Fibroblast of lung (primary cell): Measurements from ENCODE around the gene NOS3. TPM values are rescaled to one million over a fixed set of nuclear protein-coding genes. Genes with fewer than 3 reads are reported as not detected.

ENCODE experiments used
- DNase-seq, 2 donors: peaks; one replicate each; pipeline versions ENCODE4 v3.0.0 to v3.0.0-alpha.2; 2010; ENCODE audit warnings: low read depth in 2 of 2
- H2AFZ ChIP-seq: 2 replicates; pipeline ENCODE4 v1.5.1; 2012; ENCODE audit warnings: low read length, control low read depth, inconsistent platforms
- H3K27ac ChIP-seq: 2 replicates; pipeline ENCODE4 v1.5.1; 2011; ENCODE audit warnings: low read length, control low read depth; ENCODE audit not compliant: insufficient read depth
- H3K27me3 ChIP-seq: 2 replicates; pipeline ENCODE4 v1.5.1; 2011; ENCODE audit warnings: mild to moderate bottlenecking, low read length; ENCODE audit not compliant: control insufficient read depth, insufficient read depth
- H3K36me3 ChIP-seq: 2 replicates; pipeline ENCODE4 v1.5.1; 2011; ENCODE audit warnings: low read length; ENCODE audit not compliant: control insufficient read depth, insufficient read depth
- H3K4me1 ChIP-seq: 2 replicates; pipeline ENCODE4 v1.5.1; 2011; ENCODE audit warnings: low read length; ENCODE audit not compliant: control insufficient read depth, insufficient read depth; ENCODE audit errors: extremely low read depth
- H3K4me2 ChIP-seq: 2 replicates; pipeline ENCODE4 v1.5.1; 2011; ENCODE audit warnings: low read length, control low read depth; ENCODE audit not compliant: insufficient read depth; ENCODE audit errors: extremely low read depth
- H3K4me3 ChIP-seq, 4 experiments: fragments of 200-600 bp in 1 of 4; sonication (generic) in 1 of 4; replicated peaks in 1 of 4; 2 replicates each; pipeline ENCODE4 v1.5.1; 2011 to 2016; ENCODE audit warnings: low read length in 4 of 4, low read depth in 3 of 4, mild to moderate bottlenecking in 3 of 4, control low read depth in 2 of 4, inconsistent platforms in 1 of 4, mixed read lengths in 1 of 4; ENCODE audit not compliant: insufficient read depth in 1 of 4; ENCODE audit errors: control extremely low read depth in 1 of 4
- H3K79me2 ChIP-seq: 2 replicates; pipeline ENCODE4 v1.5.1; 2012; ENCODE audit warnings: mild to moderate bottlenecking, low read length, inconsistent platforms; ENCODE audit not compliant: control insufficient read depth, insufficient read depth
- H3K9ac ChIP-seq: 2 replicates; pipeline ENCODE4 v1.5.1; 2011; ENCODE audit warnings: mild to moderate bottlenecking, low read length, control low read depth; ENCODE audit not compliant: insufficient read depth
- H3K9me3 ChIP-seq: 2 replicates; pipeline ENCODE4 v1.5.1; 2012; ENCODE audit warnings: low read depth, low read length; ENCODE audit not compliant: control insufficient read depth, insufficient read depth
- H4K20me1 ChIP-seq: 2 replicates; pipeline ENCODE4 v1.5.1; 2011; ENCODE audit warnings: low read length; ENCODE audit not compliant: control insufficient read depth, insufficient read depth; ENCODE audit errors: extremely low read depth
- CTCF ChIP-seq, 2 donors: IDR thresholded peaks in 1 of 2; conservative IDR thresholded peaks in 1 of 2; 1 replicate in 1 of 2; 2 replicates in 1 of 2; pipeline ENCODE4 v1.5.1; 2011 to 2012; ENCODE audit warnings: low read length in 2 of 2, control low read depth in 1 of 2, inconsistent platforms in 1 of 2, low read depth in 1 of 2, mild to moderate bottlenecking in 1 of 2
- EZH2 ChIP-seq: IDR thresholded peaks from 2 replicates; pipeline ENCODE4 v1.5.1; 2012; ENCODE audit warnings: low read length, control low read depth, mild to moderate bottlenecking; ENCODE audit errors: missing control alignments
- polyA plus RNA-seq, 2 donors: library from polyadenylated mRNA; depleted of rRNA in 1 of 2; stranded (reverse) in 1 of 2; unstranded in 1 of 2; fragments of >200 nt; gene quantifications; 2 replicates each; pipeline ENCODE4 v1.2.1, GENCODE V29; 2011 to 2012; ENCODE audit warnings: missing spikeins in 1 of 2
- total RNA-seq: library from RNA; depleted of rRNA; stranded (reverse); fragments of >200 nt; gene quantifications from 2 replicates; pipeline ENCODE4 v1.2.1, GENCODE V29; 2014

NOS3 gene
- total and polyA plus RNA-seq, 2 donors (not counting 1 experiment from before 2014, with no cell fraction given): 0.12 to 0.50 TPM

- H3K79me2 ChIP-seq: no peaks in the 10 kb centered on the region
- peaks cover 4% of the 10 kb centered on the region for H3K4me1 ChIP-seq
- H4K20me1 ChIP-seq: no peaks in the 10 kb centered on the region
- no peaks in the 10 kb centered on the region for H3K9me3 ChIP-seq
- TF ChIP-seq CTCF (conservative IDR thresholded peaks at IDR 0.05 in 1 of 2, IDR thresholded peaks at IDR 0.05 in 1 of 2; ENCODE audit: low read depth in 1 of 2, low read length in 2 of 2): no peak
- TF ChIP-seq EZH2: no peak
- DNase-seq: no peak
- H3K9ac ChIP-seq: no peak overlapping the region
- H3K36me3 ChIP-seq: no peaks in the 10 kb centered on the region
- H2AFZ ChIP-seq: no peak overlapping the region
- H3K27me3 ChIP-seq: peaks cover 35% of the 10 kb centered on the region
- no peak overlapping the region for H3K4me3 ChIP-seq
- H3K27ac ChIP-seq: no peak overlapping the region
- no peak overlapping the region for H3K4me2 ChIP-seq
These were observed 25.7 kb downstream of the NOS3 start for GRCh38 chr7:151016505-151016904.

GRCh38 chr7:151016942-151017341, 26.1 kb downstream of the NOS3 start:
- H3K4me1 ChIP-seq: peaks cover 4% of the 10 kb centered on the region
- H3K79me2 ChIP-seq: no peaks in the 10 kb centered on the region
- no peaks in the 10 kb centered on the region for H3K9me3 ChIP-seq
- no peaks in the 10 kb centered on the region for H4K20me1 ChIP-seq
- H3K27ac ChIP-seq: no peak overlapping the region
- H3K36me3 ChIP-seq: no peaks in the 10 kb centered on the region
- H2AFZ ChIP-seq: no peak overlapping the region
- no peak overlapping the region for H3K4me3 ChIP-seq
- no peak overlapping the region for H3K9ac ChIP-seq
- peaks cover 36% of the 10 kb centered on the region for H3K27me3 ChIP-seq
- no peak for TF ChIP-seq CTCF (conservative IDR thresholded peaks at IDR 0.05 in 1 of 2, IDR thresholded peaks at IDR 0.05 in 1 of 2; ENCODE audit: low read depth in 1 of 2, low read length in 2 of 2)
- no peak for TF ChIP-seq EZH2
- H3K4me2 ChIP-seq: no peak overlapping the region
- no peak for DNase-seq

GRCh38 chr7:151017370-151017952, 26.6 kb downstream of the NOS3 start:
- H2AFZ ChIP-seq: no peak overlapping the region
- no peak for DNase-seq
- no peaks in the 10 kb centered on the region for H4K20me1 ChIP-seq
- H3K4me1 ChIP-seq: peaks cover 4% of the 10 kb centered on the region
- no peak overlapping the region for H3K4me3 ChIP-seq
- H3K36me3 ChIP-seq: no peaks in the 10 kb centered on the region
- no peaks in the 10 kb centered on the region for H3K79me2 ChIP-seq
- TF ChIP-seq CTCF (conservative IDR thresholded peaks at IDR 0.05 in 1 of 2, IDR thresholded peaks at IDR 0.05 in 1 of 2; ENCODE audit: low read depth in 1 of 2, low read length in 2 of 2) (no peak), EZH2 (no peak)
- peaks cover 38% of the 10 kb centered on the region for H3K27me3 ChIP-seq
- no peak overlapping the region for H3K4me2 ChIP-seq
- no peak overlapping the region for H3K27ac ChIP-seq
- H3K9ac ChIP-seq: no peak overlapping the region
- H3K9me3 ChIP-seq: no peaks in the 10 kb centered on the region
